Sigmoid colon (tissue), 7 donors: ENCODE data around the gene DYNC1I1. TPM values are rescaled to one million over a fixed set of nuclear protein-coding genes. Genes with fewer than 3 reads are reported as not detected.

Source experiments
- DNase-seq: peaks from one replicate; pipeline ENCODE4 v3.0.0-alpha.2; 2019
- H3K27ac ChIP-seq, 4 donors: fragments of 200-600 bp; sonication (generic); one replicate each; pipeline ENCODE4 v1.5.1; 2016 to 2019; ENCODE audit warnings: mild to moderate bottlenecking in 1 of 4
- H3K27me3 ChIP-seq, 3 donors: fragments of 200-600 bp; sonication (generic); one replicate each; pipeline ENCODE4 v1.5.1; 2019; ENCODE audit warnings: mild to moderate bottlenecking in 1 of 3
- H3K36me3 ChIP-seq, 4 donors: fragments of 200-600 bp; sonication (generic); one replicate each; pipeline ENCODE4 v1.5.1; 2016 to 2019
- H3K4me1 ChIP-seq, 4 donors: fragments of 200-600 bp; sonication (generic); one replicate each; pipeline ENCODE4 v1.5.1; 2017 to 2019
- H3K4me3 ChIP-seq, 4 donors: fragments of 200-600 bp; sonication (generic); one replicate each; pipeline ENCODE4 v1.5.1; 2017 to 2019; ENCODE audit warnings: mild to moderate bottlenecking in 2 of 4, moderate library complexity in 1 of 4
- H3K9me3 ChIP-seq, 4 donors: fragments of 200-600 bp in 3 of 4; sonication (generic) in 3 of 4; one replicate each; pipeline versions ENCODE4 v1.5.1 to v1.6.1; 2013 to 2019
- EP300 ChIP-seq, 4 donors: sonication (generic); formaldehyde crosslinking; IDR thresholded peaks; one replicate each; pipeline ENCODE4 v1.6.1; 2017; ENCODE audit warnings: antibody characterized with exemption in 4 of 4
- POLR2A ChIP-seq, 2 donors: fragments of 450-650 bp; IDR thresholded peaks; one replicate each; pipeline ENCODE4 v1.6.1; 2016; ENCODE audit warnings: antibody characterized with exemption in 2 of 2, mild to moderate bottlenecking in 2 of 2, moderate library complexity in 2 of 2
- POLR2AphosphoS5 ChIP-seq, 4 donors: sonication (generic); formaldehyde crosslinking; IDR thresholded peaks; one replicate each; pipeline ENCODE4 v1.6.1; 2017; ENCODE audit warnings: antibody characterized with exemption in 4 of 4
- WGBS, 2 donors: extraction: QIAGEN DNeasy Blood & Tissue Kit; methylation state at CpG; one replicate each; pipeline ENCODE4 v1.1.7; 2013; 5-methylcytosine and 5-hydroxymethylcytosine counted together
- intact Hi-C: fragments of 100-400 bp; cut with DNase I; formaldehyde crosslinking; loops from one replicate; pipeline ENCODE4 v1.15.1; 2023
- polyA plus RNA-seq, 3 donors: library from polyadenylated mRNA; stranded (reverse); fragments of 200-250 nt; gene quantifications; one replicate each; pipeline ENCODE4 v1.2.3, GENCODE V29; 2013
- total RNA-seq, 4 donors: library from RNA; depleted of rRNA; stranded (reverse); fragments of >200 nt; gene quantifications; one replicate each; pipeline ENCODE4 v1.1.0, GENCODE V29; 2016
- TF ChIP-seq, protein P1 (sequence below), 4 experiments: fragments of 450-650 bp in 3 of 4; fragments of 200-600 bp in 1 of 4; IDR thresholded peaks; one replicate each; pipeline ENCODE4 v1.5.1; 2016 to 2019; ENCODE audit warnings: antibody characterized with exemption in 4 of 4, mild to moderate bottlenecking in 3 of 4, moderate library complexity in 2 of 4
- donor health status: healthy with polysubstance abuse.
- donor health status: Bipolar disorder and iron deficiency.
- donor health status: healthy.

The DYNC1I1 gene
- total and polyA plus RNA-seq, 7 donors = 0.92 to 65.2 (median 45.1) TPM; not detected in 1

DNA sequence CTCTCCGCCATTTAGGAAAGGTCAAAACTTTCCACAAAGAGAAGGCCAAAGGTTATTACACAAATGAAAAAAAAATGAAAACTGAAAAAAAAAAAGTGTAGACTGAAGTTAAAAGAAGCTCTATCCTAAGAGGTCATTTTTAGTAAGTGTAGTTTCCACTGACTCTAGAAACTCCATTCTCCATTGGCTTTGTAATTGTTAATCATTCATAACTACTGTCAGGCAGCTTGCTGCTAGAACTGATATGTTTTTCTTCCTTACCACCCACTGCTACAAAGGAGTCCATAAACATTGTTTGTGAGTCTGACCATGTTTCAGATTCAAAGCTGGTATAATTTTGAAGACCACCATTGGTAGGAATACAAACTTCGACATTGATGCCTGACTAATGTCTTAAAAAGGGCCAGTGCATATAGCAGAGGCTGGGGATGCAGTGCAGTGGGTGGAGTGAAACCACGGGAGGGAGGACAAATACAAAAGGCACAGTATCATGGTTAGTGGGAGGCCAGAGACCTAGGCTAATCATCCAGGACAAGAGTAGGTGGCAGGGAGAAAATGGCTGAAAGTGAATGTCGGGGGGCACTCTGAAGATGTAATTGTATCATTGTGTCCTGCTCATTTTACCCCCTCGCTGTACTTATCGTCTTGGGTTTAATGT lies 16.9 kb upstream of the DYNC1I1 start:
- 77 to 78% methylated on average over 6 of the region's 6 CpGs for WGBS, 2 donors
- intact Hi-C loops = no loop called here

GRCh38 chr7:95758187-95758586 lies 14.2 kb upstream of the DYNC1I1 start:
- Histone ChIP-seq H3K9me3 (no peaks in the 10 kb centered on the region), H3K36me3 (no peaks in the 10 kb centered on the region), H3K27me3 (no peaks in the 10 kb centered on the region), H3K4me3 (no peak overlapping the region), H3K27ac (no peak overlapping the region), H3K4me1 (no peaks in the 10 kb centered on the region)
- no peak for DNase-seq
- TF ChIP-seq EP300 (IDR thresholded peaks at IDR 0.05) (no peak), POLR2A (IDR thresholded peaks at IDR 0.05) (no peak), POLR2AphosphoS5 (IDR thresholded peaks at IDR 0.05) (no peak)
- TF ChIP-seq, protein P1, sequence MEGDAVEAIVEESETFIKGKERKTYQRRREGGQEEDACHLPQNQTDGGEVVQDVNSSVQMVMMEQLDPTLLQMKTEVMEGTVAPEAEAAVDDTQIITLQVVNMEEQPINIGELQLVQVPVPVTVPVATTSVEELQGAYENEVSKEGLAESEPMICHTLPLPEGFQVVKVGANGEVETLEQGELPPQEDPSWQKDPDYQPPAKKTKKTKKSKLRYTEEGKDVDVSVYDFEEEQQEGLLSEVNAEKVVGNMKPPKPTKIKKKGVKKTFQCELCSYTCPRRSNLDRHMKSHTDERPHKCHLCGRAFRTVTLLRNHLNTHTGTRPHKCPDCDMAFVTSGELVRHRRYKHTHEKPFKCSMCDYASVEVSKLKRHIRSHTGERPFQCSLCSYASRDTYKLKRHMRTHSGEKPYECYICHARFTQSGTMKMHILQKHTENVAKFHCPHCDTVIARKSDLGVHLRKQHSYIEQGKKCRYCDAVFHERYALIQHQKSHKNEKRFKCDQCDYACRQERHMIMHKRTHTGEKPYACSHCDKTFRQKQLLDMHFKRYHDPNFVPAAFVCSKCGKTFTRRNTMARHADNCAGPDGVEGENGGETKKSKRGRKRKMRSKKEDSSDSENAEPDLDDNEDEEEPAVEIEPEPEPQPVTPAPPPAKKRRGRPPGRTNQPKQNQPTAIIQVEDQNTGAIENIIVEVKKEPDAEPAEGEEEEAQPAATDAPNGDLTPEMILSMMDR (IDR thresholded peaks at IDR 0.05) = no peak
- 80 to 82% methylated on average over 3 of the region's 3 CpGs for WGBS, 2 donors
- intact Hi-C loops = no loop called here

More for the DNA sequence above, 16.9 kb upstream of the DYNC1I1 start:
- Histone ChIP-seq H3K27ac (no peak overlapping the region), H3K9me3 (no peaks in the 10 kb centered on the region), H3K4me1 (no peaks in the 10 kb centered on the region), H3K36me3 (no peaks in the 10 kb centered on the region), H3K4me3 (no peak overlapping the region), H3K27me3 (no peaks in the 10 kb centered on the region)
- no peak for DNase-seq
- no peak for TF ChIP-seq POLR2AphosphoS5 (IDR thresholded peaks at IDR 0.05)
- TF ChIP-seq EP300 (IDR thresholded peaks at IDR 0.05) = no peak
- no peak for TF ChIP-seq POLR2A (IDR thresholded peaks at IDR 0.05)
- TF ChIP-seq, protein P1 (IDR thresholded peaks at IDR 0.05) = no peak

- intact Hi-C loops = no loop called here
- Histone ChIP-seq H3K4me3 (no peak overlapping the region), H3K9me3 (no peaks in the 10 kb centered on the region), H3K36me3 (no peaks in the 10 kb centered on the region), H3K4me1 (peaks cover 0 to 8% (median 3%) of the 10 kb centered on the region in 4 donors), H3K27me3 (no peaks in the 10 kb centered on the region), H3K27ac (no peak overlapping the region)
- WGBS, 2 donors = 86 to 91% methylated on average over 2 of the region's 2 CpGs
- DNase-seq = no peak
- TF ChIP-seq POLR2A (IDR thresholded peaks at IDR 0.05) = no peak
- no peak for TF ChIP-seq EP300 (IDR thresholded peaks at IDR 0.05)
- no peak for TF ChIP-seq POLR2AphosphoS5 (IDR thresholded peaks at IDR 0.05)
- TF ChIP-seq, protein P1 (IDR thresholded peaks at IDR 0.05) = no peak
Measured at GRCh38 chr7:95766086-95766485, 6.3 kb upstream of the DYNC1I1 start.

DNA sequence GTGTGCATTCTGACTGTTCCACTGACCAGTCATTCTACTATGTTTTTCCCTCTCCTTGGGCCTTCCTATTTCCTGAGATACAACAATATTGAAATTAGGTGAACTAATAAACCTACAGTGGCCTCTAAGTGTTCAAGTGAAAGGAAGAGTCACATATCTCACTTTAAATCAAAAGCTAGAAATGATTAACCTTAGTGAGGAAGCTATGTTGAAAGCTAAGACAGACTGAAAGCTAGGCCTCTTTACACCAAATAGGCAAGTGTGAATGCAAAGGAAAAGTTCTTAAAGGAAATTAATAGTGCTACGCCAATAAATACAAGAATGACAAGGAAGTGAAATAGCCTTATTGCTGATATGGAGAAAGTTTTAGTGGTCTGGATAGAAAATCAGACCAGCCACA lies 5.7 kb upstream of the DYNC1I1 start:
- Histone ChIP-seq H3K4me1 (peaks cover 0 to 8% (median 3%) of the 10 kb centered on the region in 4 donors), H3K9me3 (no peaks in the 10 kb centered on the region), H3K36me3 (no peaks in the 10 kb centered on the region), H3K27ac (no peak overlapping the region), H3K27me3 (no peaks in the 10 kb centered on the region), H3K4me3 (no peak overlapping the region)
- WGBS, 2 donors = 89 to 94% methylated on average over 1 of the region's 1 CpG
- intact Hi-C loops = no loop called here
- TF ChIP-seq, protein P1 (IDR thresholded peaks at IDR 0.05) = no peak
- TF ChIP-seq EP300 (IDR thresholded peaks at IDR 0.05) (no peak), POLR2A (IDR thresholded peaks at IDR 0.05) (no peak), POLR2AphosphoS5 (IDR thresholded peaks at IDR 0.05) (no peak)
- no peak for DNase-seq
